Body of pancreas (tissue), 4 donors: Measurements from ENCODE around the gene HHAT. TPM values are rescaled to one million over a fixed set of nuclear protein-coding genes. Genes with fewer than 3 reads are reported as not detected.

ENCODE experiments used
- ATAC-seq: fragments of 150-250 bp; one replicate; pipeline ENCODE4 v1.9.1; 2016
- DNase-seq, 4 donors: peaks; one replicate each; pipeline ENCODE4 v3.0.0-alpha.2; 2019
- H3K27ac ChIP-seq, 4 donors: fragments of 200-600 bp; sonication (generic); 1 replicate in 3 of 4; 2 replicates in 1 of 4; pipeline versions ENCODE4 v1.5.1 to v1.6.1; 2016 to 2019; ENCODE audit warnings: mild to moderate bottlenecking in 1 of 4, mixed read lengths in 1 of 4, moderate library complexity in 1 of 4
- H3K27me3 ChIP-seq, 2 donors: fragments of 200-600 bp; sonication (generic); one replicate each; pipeline ENCODE4 v1.6.0; 2016; ENCODE audit warnings: mild to moderate bottlenecking in 1 of 2
- H3K36me3 ChIP-seq, 2 donors: fragments of 200-600 bp; sonication (generic); replicated peaks in 1 of 2; 2 replicates each; pipeline ENCODE4 v1.5.1; 2016; ENCODE audit warnings: low read depth in 2 of 2; ENCODE audit not compliant: insufficient read depth in 1 of 2
- H3K4me1 ChIP-seq: fragments of 200-600 bp; sonication (generic); one replicate; pipeline ENCODE4 v1.6.0; 2016
- H3K4me3 ChIP-seq, 2 donors: fragments of 200-600 bp; sonication (generic); 1 replicate in 1 of 2; 2 replicates in 1 of 2; pipeline ENCODE4 v1.5.1; 2016 to 2019
- H3K9me3 ChIP-seq, 3 donors: fragments of 200-600 bp; sonication (generic); 1 replicate in 2 of 3; 2 replicates in 1 of 3; pipeline ENCODE4 v1.5.1; 2016
- POLR2A ChIP-seq, 3 donors: fragments of 450-650 bp; IDR thresholded peaks; one replicate each; pipeline ENCODE4 v1.6.1; 2016; ENCODE audit warnings: antibody characterized with exemption in 3 of 3, mild to moderate bottlenecking in 2 of 3
- WGBS, 2 donors: methylation state at CpG; one replicate each; pipeline ENCODE4 v1.1.5; 2017; 5-methylcytosine and 5-hydroxymethylcytosine counted together
- intact Hi-C: fragments of 100-400 bp; cut with DNase I; formaldehyde crosslinking; loops from one replicate; pipeline ENCODE4 v1.15.1; 2023
- total RNA-seq, 2 donors: library from RNA; depleted of rRNA; stranded (reverse); fragments of >200 nt; gene quantifications; one replicate each; pipeline ENCODE4 v1.1.0, GENCODE V29; 2016
- TF ChIP-seq, protein P1 (sequence below), 7 experiments: fragments of 450-650 bp in 4 of 7; fragments of 200-600 bp in 3 of 7; sonication (generic) in 3 of 7; IDR thresholded peaks; one replicate each; pipeline ENCODE4 v1.5.1; 2016 to 2019; ENCODE audit warnings: antibody characterized with exemption in 7 of 7

The HHAT gene
- total RNA-seq, 2 donors from 2014 or later = 4.4 to 19.4 TPM

DNA sequence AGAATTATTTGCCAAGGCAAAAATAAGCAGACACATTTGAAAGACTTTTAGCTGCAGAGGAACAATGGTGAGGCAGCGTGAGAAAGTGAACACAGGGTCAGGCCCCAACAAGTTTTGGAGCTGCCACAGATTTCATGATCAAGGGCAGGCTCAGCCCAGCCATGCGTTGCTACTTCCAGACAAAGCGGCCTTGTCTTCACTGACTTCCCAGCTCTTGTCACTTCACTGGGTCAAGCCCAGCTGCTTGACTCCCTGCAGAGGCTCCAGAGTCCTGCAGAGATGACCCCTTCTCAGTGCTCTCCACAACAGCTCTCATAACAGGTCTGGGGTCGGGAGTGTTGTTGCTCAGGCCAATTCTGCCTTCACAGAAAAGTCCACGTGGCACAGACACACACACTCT lies 35.8 kb downstream of the HHAT start:
- Histone ChIP-seq H3K27me3 (no peaks in the 10 kb centered on the region), H3K36me3 (no peaks in the 10 kb centered on the region), H3K4me3 (no peak overlapping the region), H3K9me3 (no peaks in the 10 kb centered on the region), H3K4me1 (peaks cover 5% of the 10 kb centered on the region), H3K27ac (no peak overlapping the region)
- no peak for TF ChIP-seq POLR2A (IDR thresholded peaks at IDR 0.05)
- TF ChIP-seq, protein P1, sequence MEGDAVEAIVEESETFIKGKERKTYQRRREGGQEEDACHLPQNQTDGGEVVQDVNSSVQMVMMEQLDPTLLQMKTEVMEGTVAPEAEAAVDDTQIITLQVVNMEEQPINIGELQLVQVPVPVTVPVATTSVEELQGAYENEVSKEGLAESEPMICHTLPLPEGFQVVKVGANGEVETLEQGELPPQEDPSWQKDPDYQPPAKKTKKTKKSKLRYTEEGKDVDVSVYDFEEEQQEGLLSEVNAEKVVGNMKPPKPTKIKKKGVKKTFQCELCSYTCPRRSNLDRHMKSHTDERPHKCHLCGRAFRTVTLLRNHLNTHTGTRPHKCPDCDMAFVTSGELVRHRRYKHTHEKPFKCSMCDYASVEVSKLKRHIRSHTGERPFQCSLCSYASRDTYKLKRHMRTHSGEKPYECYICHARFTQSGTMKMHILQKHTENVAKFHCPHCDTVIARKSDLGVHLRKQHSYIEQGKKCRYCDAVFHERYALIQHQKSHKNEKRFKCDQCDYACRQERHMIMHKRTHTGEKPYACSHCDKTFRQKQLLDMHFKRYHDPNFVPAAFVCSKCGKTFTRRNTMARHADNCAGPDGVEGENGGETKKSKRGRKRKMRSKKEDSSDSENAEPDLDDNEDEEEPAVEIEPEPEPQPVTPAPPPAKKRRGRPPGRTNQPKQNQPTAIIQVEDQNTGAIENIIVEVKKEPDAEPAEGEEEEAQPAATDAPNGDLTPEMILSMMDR (IDR thresholded peaks at IDR 0.05) = no peak
- intact Hi-C loops = no loop called here
- no peak for ATAC-seq
- WGBS, 2 donors = 56 to 72% methylated on average over 5 of the region's 5 CpGs
- DNase-seq = no peak

DNA sequence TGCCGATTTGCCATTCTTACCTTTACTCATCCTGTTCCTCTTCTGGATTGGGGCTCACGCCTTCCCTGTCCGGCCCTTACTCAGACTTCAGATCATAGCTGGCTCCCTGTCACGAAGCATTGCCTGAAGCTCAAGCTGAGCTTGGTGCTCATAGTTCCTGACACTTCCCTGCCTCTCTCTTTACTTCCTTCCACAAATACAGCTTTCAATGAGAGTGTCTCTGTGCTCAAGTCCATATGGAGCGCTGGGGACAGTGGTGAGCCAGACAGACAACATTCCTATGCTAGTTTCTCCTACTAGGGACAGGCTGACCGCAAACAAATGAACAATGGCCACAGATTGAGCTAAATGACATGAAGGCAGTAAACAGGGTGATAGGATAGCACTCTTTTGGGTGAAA lies 38.1 kb downstream of the HHAT start:
- TF ChIP-seq, protein P1 (IDR thresholded peaks at IDR 0.05) = no peak
- no peak for TF ChIP-seq POLR2A (IDR thresholded peaks at IDR 0.05)
- Histone ChIP-seq H3K36me3 (no peaks in the 10 kb centered on the region), H3K4me3 (no peak overlapping the region), H3K27me3 (no peaks in the 10 kb centered on the region), H3K4me1 (no peaks in the 10 kb centered on the region), H3K27ac (no peak overlapping the region), H3K9me3 (no peaks in the 10 kb centered on the region)
- WGBS, 2 donors = 86% methylated on average over 6 of the region's 6 CpGs
- intact Hi-C loops = no loop called here
- DNase-seq = no peak
- no peak for ATAC-seq

DNA sequence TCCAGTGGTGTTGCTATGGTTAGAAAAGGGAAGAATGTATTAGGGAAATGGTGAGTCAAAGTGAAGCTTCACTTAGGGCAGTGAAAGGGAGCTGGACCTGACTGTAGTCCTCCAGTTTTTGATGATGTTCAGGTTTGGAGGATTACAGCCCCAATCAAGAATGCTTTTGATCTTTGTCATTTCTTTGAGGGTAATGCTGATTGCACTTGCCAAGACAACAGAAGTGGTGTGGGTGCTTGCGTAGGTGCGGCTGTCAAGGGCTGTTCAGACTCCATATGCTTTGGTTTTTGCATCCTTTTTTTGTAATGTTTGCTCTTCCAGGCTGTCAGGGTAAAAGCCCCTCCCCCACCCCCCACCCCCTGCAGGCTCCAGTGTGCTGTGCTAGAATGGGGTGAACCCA lies 38.9 kb downstream of the HHAT start:
- DNase-seq (no peak), ATAC-seq (no peak)
- intact Hi-C loops = no loop called here
- H3K4me1 ChIP-seq = no peaks in the 10 kb centered on the region
- no peaks in the 10 kb centered on the region for H3K9me3 ChIP-seq
- WGBS, 2 donors = 100% methylated on average over 2 of the region's 2 CpGs
- H3K36me3 ChIP-seq = no peaks in the 10 kb centered on the region
- TF ChIP-seq, protein P1 (IDR thresholded peaks at IDR 0.05) = no peak
- no peak for TF ChIP-seq POLR2A (IDR thresholded peaks at IDR 0.05)
- H3K27me3 ChIP-seq = no peaks in the 10 kb centered on the region
- H3K4me3 ChIP-seq = no peak overlapping the region
- no peak overlapping the region for H3K27ac ChIP-seq

DNA sequence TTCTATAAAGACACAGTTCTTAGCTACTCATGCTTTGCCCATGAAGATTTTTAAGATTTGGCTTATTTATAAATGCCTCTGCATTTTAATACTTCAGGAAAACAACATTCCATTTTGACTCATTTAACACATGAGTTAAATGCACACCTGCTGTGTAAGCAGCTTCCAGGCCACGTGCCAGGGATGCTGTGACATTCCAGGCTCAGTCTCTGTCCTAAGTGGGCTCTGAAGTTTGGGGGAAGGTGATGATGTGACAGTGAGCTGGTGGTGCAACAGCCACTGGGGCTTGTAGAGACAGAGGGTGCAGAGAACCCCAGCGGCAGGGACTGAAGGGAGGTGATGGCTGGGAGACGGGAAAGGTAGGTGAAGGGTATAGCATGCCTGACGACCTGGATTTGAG lies 40.7 kb downstream of the HHAT start:
- TF ChIP-seq POLR2A (IDR thresholded peaks at IDR 0.05) = no peak
- TF ChIP-seq, protein P1 (IDR thresholded peaks at IDR 0.05) = no peak
- no peaks in the 10 kb centered on the region for H3K36me3 ChIP-seq
- no peaks in the 10 kb centered on the region for H3K27me3 ChIP-seq
- ATAC-seq = no peak
- H3K4me3 ChIP-seq = no peak overlapping the region
- H3K4me1 ChIP-seq = peaks cover 5% of the 10 kb centered on the region
- 75 to 80% methylated on average over 4 of the region's 4 CpGs for WGBS, 2 donors
- DNase-seq = no peak
- no peaks in the 10 kb centered on the region for H3K9me3 ChIP-seq
- intact Hi-C loops = no loop called here
- H3K27ac ChIP-seq = no peak overlapping the region

DNA sequence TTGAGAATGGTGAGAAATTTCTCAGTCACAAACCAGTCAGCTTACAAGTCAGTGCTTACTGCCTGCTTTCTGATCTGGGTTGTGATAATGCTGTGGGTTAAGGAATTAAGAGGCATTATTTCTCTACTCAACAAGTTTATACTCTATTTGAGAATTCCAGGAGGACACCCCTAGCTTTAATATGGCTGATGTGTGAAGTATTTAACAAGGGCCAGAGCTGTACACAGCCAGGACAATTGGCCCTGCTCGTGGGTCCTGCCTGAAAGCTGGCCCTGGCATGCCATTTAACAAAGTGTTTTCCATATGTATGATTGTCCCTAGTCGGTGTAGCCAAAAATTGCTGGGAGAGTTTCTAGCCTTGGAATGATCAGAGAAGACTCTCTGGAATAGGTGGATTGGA lies 43.2 kb downstream of the HHAT start:
- H3K27me3 ChIP-seq = no peaks in the 10 kb centered on the region
- ATAC-seq (no peak), DNase-seq (no peak)
- 80 to 87% methylated on average over 2 of the region's 2 CpGs for WGBS, 2 donors
- no peaks in the 10 kb centered on the region for H3K9me3 ChIP-seq
- no peak for TF ChIP-seq POLR2A (IDR thresholded peaks at IDR 0.05)
- TF ChIP-seq, protein P1 (IDR thresholded peaks at IDR 0.05) = no peak
- peaks cover 5% of the 10 kb centered on the region for H3K4me1 ChIP-seq
- no peaks in the 10 kb centered on the region for H3K36me3 ChIP-seq
- intact Hi-C loops = no loop called here
- H3K4me3 ChIP-seq = no peak overlapping the region
- no peak overlapping the region for H3K27ac ChIP-seq
